Measurements from ENCODE around the gene MAEL. TPM values are rescaled to one million over a fixed set of nuclear protein-coding genes. Genes with fewer than 3 reads are reported as not detected.
"Not testable (repeated sequence)": the region's sequence is repeated elsewhere in the genome, so short reads cannot be mapped to it uniquely, and the experiment has no call there.

The MAEL gene
- total RNA-seq, 4 donors from 2014 or later = 0.40 to 0.45 TPM; not detected in 2

- Histone ChIP-seq H3K4me1 (no peaks in the 10 kb centered on the region), H3K9me3 (no peaks in the 10 kb centered on the region), H3K4me3 (replicated peaks in 1 of 3) (no peak overlapping the region), H3K27me3 (no peaks in the 10 kb centered on the region), H3K27ac (no peak overlapping the region), H3K36me3 (no peaks in the 10 kb centered on the region)
- TF ChIP-seq CTCF (IDR thresholded peaks at IDR 0.05) (no peak), POLR2A (IDR thresholded peaks at IDR 0.05) (no peak)
- DNase-seq = no peak
- intact Hi-C loops (cut with DNase I) = no loop called here
- WGBS, 2 donors = 68 to 71% methylated on average over 2 of the region's 2 CpGs
Observed at GRCh38 chr1:167012570-167012969, 23.5 kb downstream of the MAEL start.

- TF ChIP-seq POLR2A (IDR thresholded peaks at IDR 0.05) (no peak), CTCF (IDR thresholded peaks at IDR 0.05) (no peak)
- WGBS, 2 donors = 74 to 80% methylated on average over 8 of the region's 8 CpGs
Observed at GRCh38 chr1:167013108-167013929, 24.2 kb downstream of the MAEL start.

GRCh38 chr1:167016100-167016750 lies 27.1 kb downstream of the MAEL start:
- TF ChIP-seq CTCF (IDR thresholded peaks at IDR 0.05) (no peak), POLR2A (IDR thresholded peaks at IDR 0.05) (no peak)
- H3K4me3 ChIP-seq (replicated peaks in 1 of 3) = no peak overlapping the region
- no peaks in the 10 kb centered on the region for H3K9me3 ChIP-seq
- H3K36me3 ChIP-seq = no peaks in the 10 kb centered on the region
- H3K4me1 ChIP-seq = no peaks in the 10 kb centered on the region
- intact Hi-C loops (cut with DNase I) = no loop called here
- 62 to 67% methylated on average over 6 of the region's 6 CpGs for WGBS, 2 donors
- H3K27ac ChIP-seq = no peak overlapping the region
- DNase-seq = no peak
- no peaks in the 10 kb centered on the region for H3K27me3 ChIP-seq

More at GRCh38 chr1:167013108-167013929, 24.2 kb downstream of the MAEL start:
- no peaks in the 10 kb centered on the region for H3K36me3 ChIP-seq
- no peak overlapping the region for H3K27ac ChIP-seq
- H3K9me3 ChIP-seq = no peaks in the 10 kb centered on the region
- H3K4me3 ChIP-seq (replicated peaks in 1 of 3) = no peak overlapping the region
- H3K27me3 ChIP-seq = no peaks in the 10 kb centered on the region
- H3K4me1 ChIP-seq = no peaks in the 10 kb centered on the region
- DNase-seq = no peak
- intact Hi-C loops (cut with DNase I) = no loop called here

- intact Hi-C loops (cut with DNase I) = no loop called here
- Histone ChIP-seq H3K4me3 (replicated peaks in 1 of 3) (no peak overlapping the region), H3K9me3 (no peaks in the 10 kb centered on the region), H3K36me3 (no peaks in the 10 kb centered on the region), H3K27me3 (no peaks in the 10 kb centered on the region), H3K27ac (no peak overlapping the region), H3K4me1 (no peaks in the 10 kb centered on the region)
- TF ChIP-seq CTCF (IDR thresholded peaks at IDR 0.05) (no peak), POLR2A (IDR thresholded peaks at IDR 0.05) (no peak)
- 91 to 96% methylated on average over 1 of the region's 1 CpG for WGBS, 2 donors
- no peak for DNase-seq
Observed at GRCh38 chr1:167022384-167022783, 33.3 kb downstream of the MAEL start.

- H3K9me3 ChIP-seq; H3K4me1 ChIP-seq; intact Hi-C loops (cut with DNase I); H3K4me3 ChIP-seq (replicated peaks in 1 of 3); H3K27me3 ChIP-seq; DNase-seq; H3K36me3 ChIP-seq; H3K27ac ChIP-seq: not testable (repeated sequence)
- WGBS, 2 donors = 97 to 98% methylated on average over 24 to 26 of the region's 27 CpGs
Observed at GRCh38 chr1:167029553-167029952, 40.5 kb downstream of the MAEL start.

Measured in thyroid gland (tissue), 4 donors.